ENCODE measurements around the gene SAFB.

The SAFB gene

DNA sequence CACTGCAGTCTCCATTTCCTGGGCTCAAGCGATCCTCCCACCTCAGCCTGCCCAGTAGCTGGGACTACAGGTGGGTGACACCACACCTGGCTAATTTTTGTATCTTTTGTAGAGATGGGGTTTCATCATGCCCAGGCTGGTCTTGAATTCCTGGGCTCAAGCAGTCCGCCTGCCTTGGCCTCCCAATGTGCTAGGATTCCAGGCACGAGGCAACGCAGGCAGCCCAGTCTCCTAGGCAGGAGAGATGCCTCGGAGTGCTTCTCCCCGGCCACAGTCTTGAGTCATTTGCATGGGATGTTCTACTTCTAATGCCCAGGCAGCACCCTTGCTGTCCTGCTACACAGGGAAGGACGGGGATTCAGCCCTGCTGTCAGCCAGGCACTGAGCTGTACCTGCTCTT is 48.7 kb downstream of the SAFB start:
- no peak for DNase-seq

DNA sequence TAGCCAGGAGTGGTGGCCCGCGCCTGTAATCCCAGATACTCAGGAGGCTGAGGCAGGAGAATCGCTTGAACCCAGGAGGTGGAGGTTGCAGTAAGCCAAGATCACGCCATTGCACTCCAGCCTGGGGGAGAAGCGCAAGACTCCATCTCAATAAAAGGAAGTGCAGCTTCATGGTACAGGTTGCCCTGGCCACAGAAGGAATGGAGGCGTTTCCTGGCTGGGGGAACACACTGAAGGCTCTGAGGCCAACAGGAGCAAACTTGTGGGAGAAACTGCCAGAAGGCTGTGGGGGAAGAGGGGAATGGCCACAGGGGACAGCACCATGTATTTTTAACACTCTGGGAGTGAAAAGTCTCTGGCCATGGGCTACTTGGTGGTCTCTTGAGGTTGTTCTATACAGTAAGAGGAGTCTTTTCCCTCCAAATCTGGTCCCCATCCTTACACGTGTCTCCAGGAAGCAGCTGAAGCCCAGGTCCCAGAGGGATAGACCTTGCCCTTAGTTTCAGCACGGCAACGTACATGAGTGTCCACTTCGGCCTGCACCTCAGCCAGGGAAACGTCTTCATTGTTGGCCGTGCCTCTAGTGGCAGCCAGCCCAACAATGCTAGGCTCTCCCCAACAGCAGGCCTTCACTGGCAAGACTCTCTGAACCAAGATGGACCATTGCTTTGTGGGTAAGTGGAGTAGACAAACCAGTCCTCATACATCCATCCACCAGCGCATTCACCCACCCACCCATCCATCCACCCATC is 50.0 kb downstream of the SAFB start:
- no peak for DNase-seq

DNA sequence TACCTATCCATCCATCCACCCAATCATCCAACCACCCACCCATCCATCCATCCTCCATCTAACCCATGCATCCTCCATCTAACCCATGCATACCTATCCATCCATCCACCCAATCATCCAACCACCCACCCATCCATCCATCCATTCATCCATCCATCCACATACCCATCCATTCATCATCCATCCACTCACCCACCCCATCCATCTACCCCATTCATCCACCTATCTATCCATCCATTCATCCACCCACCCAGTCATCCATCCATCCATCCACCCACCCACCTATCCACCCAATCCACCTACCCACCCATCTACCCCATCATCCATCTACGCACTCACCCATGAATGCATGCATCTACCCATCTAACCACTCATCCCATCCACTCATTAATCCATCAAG is 50.9 kb downstream of the SAFB start:
- DNase-seq: no peak

DNA sequence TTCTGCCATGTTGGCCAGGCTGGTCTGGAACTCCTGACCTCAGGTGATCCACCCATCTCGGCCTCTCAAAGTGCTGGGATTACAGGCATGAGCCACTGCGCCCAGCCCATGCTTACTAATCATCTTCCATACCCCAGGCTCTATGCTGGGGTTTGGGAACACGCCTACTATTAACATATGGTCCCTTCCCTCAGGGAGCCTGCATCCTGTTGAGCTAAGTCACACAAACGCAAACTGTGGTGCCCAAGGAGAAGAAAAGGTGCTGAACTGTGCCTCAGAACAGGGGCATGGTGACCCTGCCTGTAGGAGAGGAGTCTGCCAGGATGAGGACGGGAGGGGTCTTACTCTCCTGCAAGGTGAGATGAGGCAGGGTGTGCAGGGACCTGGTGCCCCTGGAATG is 51.8 kb downstream of the SAFB start:
- no peak for DNase-seq

DNA sequence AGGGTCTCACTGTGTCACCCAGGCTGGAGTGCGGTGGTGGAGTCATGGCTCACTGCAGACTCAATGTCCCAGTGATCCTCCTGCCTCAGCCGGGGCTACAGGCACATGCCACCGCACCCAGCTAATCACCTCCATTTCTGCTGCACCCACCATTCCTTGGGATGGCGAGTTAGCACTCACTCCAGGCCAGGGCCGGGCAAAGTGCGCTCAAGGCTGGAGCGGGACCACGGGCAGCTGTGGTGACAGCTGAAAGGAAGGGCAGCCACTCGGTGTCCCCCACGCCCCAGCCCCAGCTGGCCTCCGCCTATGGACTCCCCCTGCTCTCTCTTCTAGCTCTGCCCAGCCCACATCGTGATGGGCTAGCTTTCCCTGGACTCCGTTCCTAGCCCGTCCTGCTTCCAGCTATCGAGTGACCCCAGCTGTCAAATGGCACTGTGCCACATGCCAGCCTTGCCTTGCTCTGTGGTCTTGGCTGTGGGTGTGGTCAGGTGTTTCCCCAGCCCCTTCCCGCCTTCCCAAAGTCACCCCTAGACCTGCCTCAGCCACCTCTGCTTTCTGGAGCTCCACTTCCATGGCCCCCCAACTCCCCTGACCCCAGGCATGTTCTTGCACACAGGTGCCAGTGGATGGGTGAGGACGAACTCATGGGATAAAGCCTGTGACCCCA is 53.4 kb downstream of the SAFB start:
- no peak for DNase-seq

DNA sequence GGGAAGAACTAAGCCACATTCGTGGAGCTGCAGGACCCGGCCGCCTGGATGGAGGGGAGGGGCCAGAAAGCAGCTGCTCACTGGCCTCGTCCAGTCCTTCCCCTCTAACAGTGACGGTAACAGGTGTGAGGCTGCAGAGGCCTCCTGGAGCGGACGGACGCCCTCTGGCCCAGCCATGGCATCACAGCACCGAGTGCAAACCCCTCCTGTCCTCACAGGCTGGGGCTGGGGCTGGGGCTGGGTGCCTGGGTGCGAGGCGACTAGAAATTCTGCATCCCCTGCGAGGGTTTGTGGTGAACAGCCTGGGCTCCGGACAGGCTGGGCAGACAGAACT is 53.9 kb downstream of the SAFB start:
- DNase-seq: no peak

DNA sequence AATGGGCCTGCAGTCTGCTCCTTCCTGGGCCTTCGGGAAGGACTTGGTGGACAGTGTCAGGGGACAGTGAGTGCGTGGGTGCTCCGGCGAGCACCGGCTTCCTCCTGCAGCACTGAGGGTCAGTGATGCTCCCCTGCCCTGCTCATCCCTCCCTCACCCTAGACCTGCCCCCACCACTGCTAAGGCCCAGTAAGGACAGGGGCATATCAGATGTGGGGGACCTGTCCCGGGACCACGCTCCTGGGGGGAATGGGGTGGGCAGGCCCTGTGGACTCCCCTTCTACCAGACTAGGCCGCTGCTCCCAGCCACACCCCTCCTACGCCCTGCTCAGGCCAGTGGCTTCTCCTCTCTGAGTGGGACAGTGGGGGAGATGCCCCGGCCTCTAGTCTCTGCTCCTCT is 54.3 kb downstream of the SAFB start:
- DNase-seq: no peak

DNA sequence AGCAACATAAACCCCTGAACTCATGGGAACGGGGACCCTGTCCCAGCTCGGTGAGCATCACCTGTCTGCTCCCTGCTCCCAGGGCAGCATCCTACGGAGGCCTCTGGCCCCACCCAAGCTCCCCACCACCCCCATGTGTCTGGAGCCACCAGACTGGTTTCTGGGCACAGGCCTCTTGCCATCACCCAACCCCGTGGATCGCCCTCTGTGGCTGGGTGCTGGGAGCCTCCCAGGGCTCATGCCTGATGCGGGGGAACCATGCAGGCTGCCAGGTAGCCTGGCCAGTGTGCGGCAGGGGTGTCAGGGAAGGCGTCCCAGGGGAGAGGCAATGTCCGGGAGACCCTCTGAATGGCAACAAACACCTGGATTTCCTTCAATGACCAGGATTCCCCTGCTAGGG is 54.7 kb downstream of the SAFB start:
- DNase-seq: no peak

DNA sequence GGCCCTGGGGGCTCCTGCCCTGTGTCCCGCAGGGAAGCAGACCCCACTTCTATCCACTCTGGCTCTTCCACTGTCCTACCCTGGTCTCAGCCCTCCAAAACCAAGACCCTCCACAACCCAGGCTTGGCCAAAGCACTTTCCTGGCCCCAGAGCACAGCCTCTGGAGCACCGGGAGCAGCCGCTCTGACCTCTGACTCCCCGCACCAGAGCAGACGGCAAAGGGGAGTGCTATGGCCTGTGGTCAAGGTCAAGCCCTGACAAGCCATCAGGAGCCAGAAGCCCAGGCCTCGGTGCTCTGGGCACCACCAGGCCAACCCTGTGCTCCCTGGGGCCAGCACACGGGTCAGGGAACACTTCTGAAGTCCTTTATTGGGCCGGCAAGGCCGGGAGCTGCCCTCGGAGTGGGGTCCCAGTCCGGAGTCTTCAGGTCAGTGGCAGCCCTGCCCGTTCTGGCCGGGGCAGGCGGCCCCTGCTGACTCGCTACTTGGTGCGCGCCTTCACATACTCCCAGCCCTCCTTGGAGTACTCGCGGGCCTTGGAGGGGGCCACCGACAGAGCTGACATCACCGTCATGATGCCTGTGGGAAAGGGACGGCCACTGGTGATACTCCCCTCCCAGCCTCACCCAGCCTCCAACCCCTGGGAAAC is 55.3 kb downstream of the SAFB start:
- DNase-seq: no peak

DNA sequence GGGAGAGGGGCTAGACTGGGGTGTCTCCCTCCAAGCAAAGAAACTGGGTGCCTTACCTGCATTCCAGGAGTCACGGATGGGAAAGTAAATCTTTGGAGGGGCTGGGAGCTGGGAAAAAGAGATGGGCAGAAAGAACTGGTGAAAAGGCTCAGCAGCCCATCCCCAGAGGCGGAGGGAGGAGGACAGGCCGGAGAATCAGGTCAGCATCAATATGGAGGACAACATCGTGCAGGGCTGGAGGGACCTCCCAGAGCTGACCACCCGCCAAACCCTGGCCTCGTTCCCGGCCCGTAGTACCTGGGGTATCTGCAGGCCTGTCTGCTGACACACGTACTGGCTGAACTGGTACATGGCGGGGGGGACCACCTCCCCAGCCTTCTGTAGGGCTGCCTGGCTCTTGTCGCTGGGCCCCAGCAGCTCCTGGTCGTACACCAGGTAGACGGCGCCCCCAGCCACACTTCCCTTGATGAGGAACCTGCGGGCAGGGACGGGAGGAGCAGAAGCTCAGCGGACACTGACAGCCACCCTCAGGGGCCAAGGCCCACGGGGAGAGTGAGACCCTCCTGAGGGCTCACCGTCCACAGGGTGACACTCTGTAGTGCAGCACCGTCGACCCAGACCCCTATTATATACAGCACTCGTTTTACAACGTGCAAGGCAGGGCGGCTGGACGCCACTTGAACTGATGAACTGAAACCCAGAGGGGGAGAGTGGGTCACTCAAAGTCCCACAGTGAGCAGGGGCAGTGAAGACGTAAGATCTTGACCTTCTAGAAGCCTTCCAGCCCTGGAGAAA is 56.6 kb downstream of the SAFB start:
- DNase-seq: no peak

DNA sequence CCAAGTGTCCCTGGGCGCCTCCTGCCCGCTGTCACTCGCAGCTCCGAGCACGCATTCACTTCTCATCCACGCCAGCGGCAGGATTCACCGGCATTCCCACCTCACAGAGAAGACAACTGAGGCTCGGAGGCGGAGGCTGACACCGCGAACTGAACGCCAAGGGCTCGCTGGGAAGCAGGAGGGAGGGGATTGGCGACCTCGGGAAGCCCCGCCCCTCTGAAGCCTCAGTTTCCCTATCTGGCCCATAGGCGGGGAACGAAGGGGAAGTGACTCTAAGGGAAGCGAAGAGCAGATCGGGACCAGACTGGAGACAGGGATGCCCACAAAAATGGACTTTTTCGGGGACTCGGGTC is 57.2 kb downstream of the SAFB start:
- no peak for DNase-seq

DNA sequence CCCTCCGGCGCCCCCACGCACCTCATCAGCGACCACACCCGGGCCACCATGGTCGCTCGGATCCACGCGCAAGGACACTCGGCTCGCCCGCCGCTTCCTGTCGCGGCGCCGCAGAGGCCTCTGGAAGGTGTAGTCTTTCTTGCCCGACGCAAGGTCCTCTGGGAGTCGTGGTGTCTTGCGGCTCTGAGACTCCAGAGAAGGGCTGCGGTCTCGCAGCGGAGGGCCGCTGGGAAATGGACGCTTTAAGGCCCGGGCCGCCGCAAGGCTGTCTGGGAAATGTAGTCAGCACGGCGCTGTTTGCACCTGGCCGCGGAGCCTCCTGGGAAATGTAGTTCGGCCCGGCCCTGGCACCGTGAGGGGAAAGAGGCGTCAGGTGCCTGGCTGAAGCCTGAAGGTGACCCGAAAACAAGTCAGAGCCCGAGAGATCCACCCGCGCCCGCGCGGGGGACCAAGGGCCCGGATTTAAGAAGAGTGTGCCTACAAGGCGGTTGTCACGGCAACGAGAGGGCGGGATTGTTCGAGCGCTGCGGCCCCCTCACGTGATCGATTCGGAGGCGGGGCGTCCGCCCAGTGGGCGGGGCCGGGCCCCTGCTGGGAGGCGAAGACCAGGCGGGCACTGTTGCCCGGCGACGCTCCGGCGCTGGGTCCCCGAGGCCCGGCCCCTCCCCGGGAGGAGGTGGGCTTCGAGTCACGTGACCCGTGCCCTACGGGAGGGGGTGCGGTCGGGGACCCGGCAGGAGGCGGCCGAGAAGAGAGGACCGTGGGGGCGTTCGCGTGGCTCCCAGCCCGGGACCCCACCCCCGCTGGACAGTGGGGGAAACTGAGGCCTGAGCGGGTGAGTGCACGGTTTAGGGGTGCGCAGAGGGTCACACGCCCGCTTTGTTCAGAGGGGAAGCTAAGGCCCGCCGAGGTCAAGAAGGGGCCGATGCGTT is 57.8 kb downstream of the SAFB start, which contains the start of the genes HSD11B1L and MICOS13:
HSD11B1L (plus strand) TSS at position 591 of the 932 bp plus-strand sequence. CDS start 3,806 bp downstream, outside the sequence.
MICOS13 (minus strand) TSS at position 80 of the 932 bp plus-strand sequence; CDS start at position 50, 30 bp downstream.
- peak; percentile 99 for DNase-seq

DNA sequence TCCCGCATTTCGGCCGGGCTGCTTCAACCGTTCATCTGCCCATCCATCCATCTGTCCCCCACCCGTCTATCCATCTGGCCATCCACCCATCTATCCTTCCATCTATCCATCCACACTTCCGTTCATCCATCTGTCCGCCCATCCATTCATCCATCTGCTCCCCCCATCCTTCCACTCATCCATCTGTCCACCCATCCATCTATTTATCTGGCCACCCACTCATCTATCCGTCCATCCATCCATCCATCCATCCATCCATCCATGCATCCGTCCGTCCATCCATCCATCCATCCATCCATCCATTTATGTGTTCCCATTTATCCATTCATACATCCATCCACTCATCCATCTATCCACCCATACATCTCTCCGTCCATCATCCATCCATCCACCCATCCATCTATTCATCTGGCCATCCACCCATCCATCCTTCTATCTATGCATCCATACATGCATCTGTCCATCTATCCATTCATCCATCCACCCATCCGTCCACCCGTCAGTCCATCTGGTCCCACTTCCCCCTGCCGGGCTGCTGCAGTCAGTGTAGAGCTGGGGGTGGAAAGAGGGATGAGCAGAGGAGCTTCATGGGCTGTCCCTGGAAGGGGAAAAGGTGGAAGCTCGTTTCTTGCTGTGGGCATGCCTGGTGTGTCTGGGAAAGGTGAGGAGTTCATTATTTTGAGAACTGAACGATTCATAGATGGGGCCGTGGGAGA is 58.7 kb downstream of the SAFB start:
- DNase-seq: no peak

DNA sequence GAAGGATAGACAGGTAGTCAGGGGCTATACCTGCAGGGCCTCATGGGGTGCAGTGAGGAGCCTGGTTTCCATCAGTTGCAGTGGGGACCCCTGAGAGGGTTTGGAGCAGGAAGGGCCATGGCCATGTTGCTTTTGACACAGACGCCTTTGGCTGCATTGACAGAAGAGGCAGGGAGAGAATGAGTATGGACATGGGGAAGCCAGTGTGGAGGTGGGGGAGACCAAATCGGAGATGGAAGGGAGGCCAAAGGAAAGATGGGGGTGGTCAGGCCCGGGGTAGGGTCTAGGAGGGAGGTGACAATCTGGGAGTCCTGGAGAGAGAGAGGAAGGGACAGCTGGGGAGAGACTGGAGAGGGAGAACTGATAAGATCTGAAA is 59.2 kb downstream of the SAFB start:
- no peak for DNase-seq

DNA sequence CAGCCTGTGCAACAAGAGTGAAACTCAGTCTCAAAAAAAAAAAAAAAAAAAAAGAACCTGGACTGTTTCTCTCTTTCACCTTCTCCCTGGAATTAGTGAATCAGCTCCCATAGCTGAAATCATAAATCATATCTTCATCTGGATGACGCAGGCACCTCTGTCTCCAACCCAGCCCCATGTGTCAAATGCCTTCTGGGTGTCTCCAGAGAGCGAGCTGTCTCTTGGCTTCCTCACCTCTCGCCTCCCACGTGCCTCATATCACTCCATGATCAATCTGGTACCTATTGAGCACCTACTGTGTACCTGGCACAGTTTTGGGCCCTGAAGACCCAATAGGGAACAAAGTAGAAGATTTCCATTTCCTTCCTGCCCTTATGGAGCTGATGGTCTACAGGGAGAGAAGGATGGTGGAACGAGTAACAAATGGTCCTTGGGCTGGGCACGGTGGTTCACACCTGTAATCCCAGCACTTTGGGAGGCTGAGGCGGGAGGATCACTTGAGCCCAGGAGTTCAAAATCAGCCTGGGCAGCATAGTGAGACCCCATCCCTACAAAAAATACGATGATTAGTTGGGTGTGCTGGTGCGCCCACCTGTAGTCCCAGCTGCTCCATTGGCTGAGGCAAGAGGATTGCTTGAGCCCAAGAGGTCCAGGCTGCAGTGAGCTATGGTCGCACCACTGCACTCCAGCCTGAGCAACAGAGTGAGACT is 60.4 kb downstream of the SAFB start:
- no peak for DNase-seq

DNA sequence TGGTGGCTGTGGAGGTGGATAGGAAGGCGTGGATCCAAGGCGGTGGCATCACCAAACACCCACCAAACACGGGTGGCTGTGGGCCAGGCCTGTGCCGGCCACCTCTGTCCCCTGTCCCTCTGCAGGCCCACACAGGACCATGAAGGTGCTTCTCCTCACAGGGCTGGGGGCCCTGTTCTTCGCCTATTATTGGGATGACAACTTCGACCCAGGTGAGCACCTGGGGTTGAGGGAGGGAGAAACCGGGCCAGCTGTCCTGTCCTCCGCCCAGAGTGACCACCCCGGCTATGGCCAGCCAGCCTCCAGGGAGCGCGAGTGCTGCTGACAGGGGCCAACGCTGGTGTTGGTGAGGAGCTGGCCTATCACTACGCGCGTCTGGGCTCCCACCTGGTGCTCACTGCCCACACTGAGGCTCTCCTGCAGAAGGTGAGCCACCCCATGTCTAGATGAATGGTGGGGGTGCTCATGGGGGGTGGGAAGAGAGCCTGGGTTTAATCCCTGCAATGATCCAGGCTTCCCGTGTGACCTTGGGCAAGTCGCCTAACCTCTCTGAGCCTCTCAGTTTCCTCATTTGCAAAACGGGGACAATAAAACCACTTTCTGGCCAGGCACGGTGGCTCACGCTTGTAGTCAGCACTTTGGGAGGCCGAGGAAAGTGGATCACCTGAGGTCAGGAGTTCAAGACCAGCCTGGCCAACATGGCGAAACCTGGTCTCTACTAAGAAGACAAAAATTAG is 62.0 kb downstream of the SAFB start:
- no peak for DNase-seq

DNA sequence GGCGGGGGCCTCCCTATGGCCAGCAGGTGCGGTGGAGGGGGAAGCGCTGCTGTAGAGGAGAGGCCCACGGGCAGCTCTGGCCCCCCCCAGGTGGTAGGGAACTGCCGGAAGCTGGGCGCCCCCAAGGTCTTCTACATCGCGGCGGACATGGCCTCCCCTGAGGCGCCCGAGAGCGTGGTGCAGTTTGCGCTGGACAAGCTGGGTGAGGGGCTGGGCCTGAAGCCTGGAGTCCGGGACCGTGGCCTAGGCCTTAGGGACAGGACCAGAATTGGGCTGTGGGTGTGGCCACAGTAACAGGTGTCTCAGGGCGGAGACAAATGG is 63.4 kb downstream of the SAFB start:
- no peak for DNase-seq

DNA sequence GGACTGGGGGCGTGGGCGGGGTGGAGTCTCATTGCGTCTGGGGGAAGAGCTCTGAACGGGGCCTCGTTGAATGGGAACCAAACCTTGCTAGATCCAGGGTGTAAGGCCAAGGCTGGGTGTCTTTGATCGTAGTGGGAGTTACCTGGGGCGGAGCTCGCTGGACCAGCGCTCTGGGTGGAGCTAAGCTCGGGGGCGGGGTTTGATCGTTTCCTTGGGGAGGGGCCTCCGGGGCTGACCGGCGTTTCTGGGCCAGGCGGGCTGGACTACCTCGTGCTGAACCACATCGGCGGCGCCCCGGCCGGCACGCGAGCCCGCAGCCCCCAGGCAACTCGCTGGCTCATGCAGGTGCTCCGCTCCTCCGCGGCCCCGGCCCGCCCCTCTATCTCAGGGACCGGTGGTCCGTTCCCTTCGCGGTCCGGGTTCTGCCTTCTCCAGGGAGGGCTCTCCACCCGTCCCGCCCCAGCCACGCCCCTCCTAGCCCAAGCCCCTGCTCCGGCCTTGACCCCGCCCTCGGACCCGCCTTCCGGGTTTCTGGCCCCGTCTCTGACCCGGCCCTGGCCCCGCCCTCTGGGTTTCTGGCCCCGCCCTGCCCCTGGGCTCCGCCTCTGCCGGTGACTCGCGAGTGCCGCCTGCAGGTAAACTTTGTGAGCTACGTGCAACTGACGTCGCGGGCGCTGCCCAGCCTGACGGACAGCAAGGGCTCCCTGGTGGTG is 63.9 kb downstream of the SAFB start:
- peak; percentile 96 for DNase-seq

DNA sequence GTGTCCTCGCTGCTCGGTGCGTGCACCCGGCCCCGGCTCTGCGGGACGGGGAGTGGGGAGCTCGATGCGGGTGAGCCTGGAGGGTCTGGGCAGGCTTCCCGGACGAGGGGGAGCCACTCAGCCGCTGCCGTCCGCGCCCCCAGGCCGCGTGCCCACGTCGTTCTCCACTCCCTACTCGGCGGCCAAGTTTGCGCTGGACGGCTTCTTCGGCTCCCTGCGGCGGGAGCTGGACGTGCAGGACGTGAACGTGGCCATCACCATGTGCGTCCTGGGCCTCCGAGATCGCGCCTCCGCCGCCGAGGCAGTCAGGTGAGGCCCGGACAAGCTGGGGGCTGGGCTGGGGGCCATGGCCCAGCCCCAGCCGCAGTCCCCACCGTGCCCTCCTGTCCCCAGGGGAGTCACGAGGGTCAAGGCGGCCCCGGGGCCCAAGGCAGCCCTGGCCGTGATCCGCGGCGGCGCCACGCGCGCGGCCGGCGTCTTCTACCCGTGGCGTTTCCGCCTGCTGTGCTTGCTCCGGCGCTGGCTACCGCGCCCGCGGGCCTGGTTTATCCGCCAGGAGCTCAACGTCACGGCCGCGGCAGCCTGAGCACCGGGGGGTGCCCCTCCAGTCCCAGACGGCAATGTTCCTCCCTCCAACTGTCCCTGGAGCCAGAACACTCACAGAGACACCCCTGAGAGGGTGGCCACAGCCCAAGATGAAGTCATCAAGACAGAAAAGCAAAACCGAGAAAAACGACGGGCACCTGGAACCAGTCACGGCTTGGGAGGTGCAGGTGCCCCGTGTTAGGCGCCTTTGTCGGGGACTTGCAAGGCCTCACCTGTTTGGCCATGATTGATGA is 64.7 kb downstream of the SAFB start:
- no peak for DNase-seq
